ENCODE results near the gene GPATCH2L.
A peak's percentile ranks its signal among the peaks of the same experiment; 100 is the strongest.

GPATCH2L gene

GRCh38 chr14:76235628-76236027 is 83.9 kb downstream of the GPATCH2L start:
- H3K4me3 ChIP-seq (ENCODE audit: low read depth, low read length), result no peak overlapping the region
- TF ChIP-seq CTCF (IDR thresholded peaks at IDR 0.05; ENCODE audit: low read depth, low read length, missing control alignments), result no peak
- DNase-seq (ENCODE audit: low read depth), result no peak

- peak; percentile 25 for DNase-seq (ENCODE audit: low read depth)
- H3K4me3 ChIP-seq (ENCODE audit: low read depth, low read length), result no peak overlapping the region
- no peak for TF ChIP-seq CTCF (IDR thresholded peaks at IDR 0.05; ENCODE audit: low read depth, low read length, missing control alignments)
These were observed 84.7 kb downstream of the GPATCH2L start for GRCh38 chr14:76236172-76237130.

- no peak for DNase-seq (ENCODE audit: low read depth)
- no peak overlapping the region for H3K4me3 ChIP-seq (ENCODE audit: low read depth, low read length)
- TF ChIP-seq CTCF (IDR thresholded peaks at IDR 0.05; ENCODE audit: low read depth, low read length, missing control alignments), result no peak
These were observed 85.7 kb downstream of the GPATCH2L start for GRCh38 chr14:76237349-76237990.

GRCh38 chr14:76245097-76245496 is 93.4 kb downstream of the GPATCH2L start:
- TF ChIP-seq CTCF (IDR thresholded peaks at IDR 0.05; ENCODE audit: low read depth, low read length, missing control alignments), result no peak
- no peak for DNase-seq (ENCODE audit: low read depth)
- H3K4me3 ChIP-seq (ENCODE audit: low read depth, low read length), result no peak overlapping the region

DNA sequence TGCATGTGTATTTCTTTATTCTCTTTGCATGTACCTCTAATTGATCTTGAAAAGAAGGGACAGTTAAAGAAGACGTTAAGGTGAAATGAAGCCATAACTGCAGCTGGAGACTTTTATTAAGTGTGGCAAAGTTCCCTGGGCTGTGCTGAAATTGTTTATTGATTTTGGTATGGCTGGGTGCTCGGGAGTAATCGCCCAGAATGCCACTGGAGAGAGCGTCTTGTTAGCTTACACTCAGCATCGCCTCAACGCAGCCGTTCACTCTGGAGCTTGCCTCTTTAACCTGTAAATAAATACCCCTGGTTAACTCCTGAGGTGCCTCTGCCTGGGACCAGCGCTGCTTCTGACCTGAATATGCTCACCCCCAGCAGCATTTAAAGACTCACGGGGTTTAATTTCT is 98.6 kb downstream of the GPATCH2L start:
- no peak overlapping the region for H3K4me3 ChIP-seq (ENCODE audit: low read depth, low read length)
- TF ChIP-seq CTCF (IDR thresholded peaks at IDR 0.05; ENCODE audit: low read depth, low read length, missing control alignments), result no peak
- DNase-seq (ENCODE audit: low read depth), result no peak

DNA sequence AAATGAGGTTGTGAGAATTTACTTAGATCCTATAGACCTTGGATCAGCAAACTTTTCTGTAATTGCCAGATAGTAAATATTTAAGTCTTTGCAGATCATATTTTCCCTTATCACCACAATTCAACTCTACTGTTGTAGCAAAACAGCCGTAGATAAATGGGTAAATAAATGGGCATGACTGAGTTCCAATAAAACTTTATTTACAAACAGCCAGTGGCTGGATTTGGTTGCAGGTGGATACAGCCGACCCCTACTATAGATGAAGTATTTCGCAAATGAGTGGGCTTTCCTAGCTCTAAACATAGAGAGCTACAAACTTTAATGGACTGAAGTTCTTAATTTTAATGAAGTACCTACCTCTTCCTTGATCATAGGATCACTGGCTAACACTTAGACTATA is 100.7 kb downstream of the GPATCH2L start:
- TF ChIP-seq CTCF (IDR thresholded peaks at IDR 0.05; ENCODE audit: low read depth, low read length, missing control alignments), result no peak

More for the DNA sequence above, 100.7 kb downstream of the GPATCH2L start:
- H3K4me3 ChIP-seq (ENCODE audit: low read depth, low read length), result no peak overlapping the region
- DNase-seq (ENCODE audit: low read depth), result no peak
